Measurements from ENCODE around the gene NCAPD2.

The NCAPD2 gene

DNA sequence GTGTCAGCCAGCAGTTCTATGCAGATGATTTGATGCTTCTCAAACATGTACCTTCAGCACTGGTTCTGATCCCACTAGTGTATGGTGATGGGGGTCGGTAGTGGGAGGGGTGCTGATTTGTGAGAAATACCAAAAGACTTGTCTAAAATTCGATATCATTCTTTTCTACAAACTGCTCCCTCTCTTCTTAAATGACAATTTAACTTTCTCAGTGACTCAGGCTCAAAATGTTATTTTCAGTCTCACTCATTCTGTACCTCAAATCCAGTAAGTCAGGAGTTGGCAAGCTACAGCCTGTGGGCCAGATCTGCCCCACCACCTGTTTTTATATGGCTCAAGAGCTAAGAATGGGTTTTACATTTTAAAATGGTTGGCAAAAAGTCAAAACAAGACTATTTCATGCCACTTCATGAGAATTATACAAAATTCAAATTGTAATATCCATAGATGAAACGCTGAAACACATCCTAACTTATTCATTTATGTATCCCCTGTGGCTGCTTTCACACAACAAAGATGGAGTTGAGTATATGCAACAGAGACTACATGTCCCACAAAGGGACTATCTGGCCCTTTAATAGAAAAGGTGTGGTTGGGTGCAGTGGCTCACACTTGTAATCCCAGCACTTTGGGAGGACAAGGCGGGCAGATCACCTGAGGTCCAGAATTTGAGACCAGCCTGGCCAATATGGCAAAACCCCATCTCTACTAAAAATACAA lies 80.8 kb downstream of the NCAPD2 start:
- DNase-seq (ENCODE audit: low spot score), result no peak

DNA sequence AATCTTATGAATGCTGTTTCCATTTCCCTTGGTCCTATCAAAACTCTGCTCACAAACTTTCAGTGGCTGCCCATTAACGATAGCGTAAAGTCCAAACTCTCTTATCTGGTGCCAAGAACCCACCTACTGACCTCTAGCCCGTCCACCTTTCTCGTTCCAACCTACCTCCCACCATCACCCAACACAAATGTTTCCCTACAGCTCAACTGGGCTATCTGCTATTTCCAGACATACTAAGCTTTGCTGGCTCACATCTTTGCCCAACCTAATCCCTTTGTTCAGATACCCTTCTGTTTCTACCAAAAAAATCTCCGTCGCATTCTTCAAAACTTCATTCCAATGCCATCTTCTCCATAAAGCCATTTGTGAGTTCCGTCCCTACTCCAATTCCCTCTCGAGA lies 81.7 kb downstream of the NCAPD2 start:
- DNase-seq (ENCODE audit: low spot score), result no peak

All from iPS-NIHi11 (cell line).